IgD-negative memory B cell (primary cell): ENCODE results near the gene COL7A1. TPM values are rescaled to one million over a fixed set of nuclear protein-coding genes. Genes with fewer than 3 reads are reported as not detected.
"Not testable (repeated sequence)": the region's sequence is repeated elsewhere in the genome, so short reads cannot be mapped to it uniquely, and the experiment has no call there.

Experiments
- H3K27ac Mint-ChIP-seq, 3 donors: one replicate each; pipeline ENCODE4 v1.8.0; 2020 to 2022; ENCODE audit warnings: mild to moderate bottlenecking in 3 of 3, mixed read lengths in 3 of 3, moderate library complexity in 1 of 3
- H3K27me3 Mint-ChIP-seq: one replicate; pipeline ENCODE4 v1.8.0; 2021; ENCODE audit warnings: mixed read lengths
- H3K36me3 Mint-ChIP-seq: one replicate; pipeline ENCODE4 v1.8.0; 2020; ENCODE audit warnings: mild to moderate bottlenecking, mixed read lengths
- H3K4me1 Mint-ChIP-seq, 3 donors: one replicate each; pipeline ENCODE4 v1.8.0; 2020 to 2022; ENCODE audit warnings: mixed read lengths in 3 of 3, mild to moderate bottlenecking in 1 of 3
- H3K4me3 Mint-ChIP-seq, 4 donors: one replicate each; pipeline ENCODE4 v1.8.0; 2020 to 2022; ENCODE audit warnings: mild to moderate bottlenecking in 4 of 4, mixed read lengths in 4 of 4, moderate library complexity in 3 of 4
- H3K9me3 Mint-ChIP-seq, 3 donors: one replicate each; pipeline ENCODE4 v1.8.0; 2020 to 2021; ENCODE audit warnings: mixed read lengths in 3 of 3, mild to moderate bottlenecking in 1 of 3
- polyA plus RNA-seq: library from polyadenylated mRNA; unstranded; fragments of 300-500 nt; fragmentation: Illumina TruSeq; gene quantifications from one replicate; pipeline ENCODE4 v1.2.3, GENCODE V29; 2021

The COL7A1 gene
- polyA plus RNA-seq, 1 donor from 2014 or later: not detected

GRCh38 chr3:48532271-48532976, 62.7 kb downstream of the COL7A1 start:
- Mint-ChIP-seq H3K4me3 (no peak overlapping the region), H3K36me3 (peaks cover 2% of the 10 kb centered on the region), H3K9me3 (no peaks in the 10 kb centered on the region), H3K27ac (no peak overlapping the region), H3K27me3 (no peaks in the 10 kb centered on the region), H3K4me1 (no peaks in the 10 kb centered on the region)

GRCh38 chr3:48530701-48531100, 64.4 kb downstream of the COL7A1 start:
- not testable (repeated sequence) for H3K4me3 Mint-ChIP-seq, H3K27ac Mint-ChIP-seq, H3K9me3 Mint-ChIP-seq, H3K27me3 Mint-ChIP-seq, H3K36me3 Mint-ChIP-seq, H3K4me1 Mint-ChIP-seq

- H3K4me3 Mint-ChIP-seq: no peak overlapping the region
- H3K36me3 Mint-ChIP-seq: no peaks in the 10 kb centered on the region
- H3K4me1 Mint-ChIP-seq: no peaks in the 10 kb centered on the region
- no peaks in the 10 kb centered on the region for H3K9me3 Mint-ChIP-seq
- H3K27me3 Mint-ChIP-seq: no peaks in the 10 kb centered on the region
- H3K27ac Mint-ChIP-seq: no peak overlapping the region
Observed at GRCh38 chr3:48528754-48529153, 66.4 kb downstream of the COL7A1 start.

- Mint-ChIP-seq H3K4me1 (no peaks in the 10 kb centered on the region), H3K36me3 (no peaks in the 10 kb centered on the region), H3K4me3 (peak overlapping the region in 1 of 4 donors; percentile 55), H3K27me3 (no peaks in the 10 kb centered on the region), H3K9me3 (no peaks in the 10 kb centered on the region), H3K27ac (no peak overlapping the region)
Observed at GRCh38 chr3:48528048-48528447, 67.1 kb downstream of the COL7A1 start.

- H3K27ac Mint-ChIP-seq: no peak overlapping the region
- H3K9me3 Mint-ChIP-seq: no peaks in the 10 kb centered on the region
- H3K36me3 Mint-ChIP-seq: no peaks in the 10 kb centered on the region
- no peak overlapping the region for H3K4me3 Mint-ChIP-seq
- no peaks in the 10 kb centered on the region for H3K27me3 Mint-ChIP-seq
- H3K4me1 Mint-ChIP-seq: no peaks in the 10 kb centered on the region
Observed at GRCh38 chr3:48524970-48525369, 70.2 kb downstream of the COL7A1 start.

- H3K4me1 Mint-ChIP-seq: no peaks in the 10 kb centered on the region
- peaks cover 4% of the 10 kb centered on the region for H3K27me3 Mint-ChIP-seq
- H3K9me3 Mint-ChIP-seq: no peaks in the 10 kb centered on the region
- no peak overlapping the region for H3K4me3 Mint-ChIP-seq
- H3K36me3 Mint-ChIP-seq: no peaks in the 10 kb centered on the region
- no peak overlapping the region for H3K27ac Mint-ChIP-seq
Observed at GRCh38 chr3:48521635-48522034, 73.5 kb downstream of the COL7A1 start.

- H3K4me1 Mint-ChIP-seq: peaks cover 5 to 6% (median 5%) of the 10 kb centered on the region in 3 donors
- H3K27ac Mint-ChIP-seq: peak overlapping the region in 1 of 3 donors; percentile 16
- H3K27me3 Mint-ChIP-seq: peaks cover 6% of the 10 kb centered on the region
- H3K36me3 Mint-ChIP-seq: no peaks in the 10 kb centered on the region
- no peaks in the 10 kb centered on the region for H3K9me3 Mint-ChIP-seq
- H3K4me3 Mint-ChIP-seq: no peak overlapping the region
Observed at GRCh38 chr3:48519277-48519643, 75.9 kb downstream of the COL7A1 start.

- no peak overlapping the region for H3K4me3 Mint-ChIP-seq
- H3K4me1 Mint-ChIP-seq: peaks cover 5 to 7% (median 5%) of the 10 kb centered on the region in 3 donors
- H3K36me3 Mint-ChIP-seq: no peaks in the 10 kb centered on the region
- no peaks in the 10 kb centered on the region for H3K9me3 Mint-ChIP-seq
- H3K27ac Mint-ChIP-seq: peak overlapping the region in 1 of 3 donors; percentile 16
- peaks cover 6% of the 10 kb centered on the region for H3K27me3 Mint-ChIP-seq
Observed at GRCh38 chr3:48518638-48519276, 76.4 kb downstream of the COL7A1 start.

GRCh38 chr3:48518069-48518468, 77.1 kb downstream of the COL7A1 start:
- Mint-ChIP-seq H3K27ac (no peak overlapping the region), H3K36me3 (no peaks in the 10 kb centered on the region), H3K4me1 (peaks cover 5 to 7% (median 5%) of the 10 kb centered on the region in 3 donors), H3K27me3 (peaks cover 6% of the 10 kb centered on the region), H3K4me3 (no peak overlapping the region), H3K9me3 (no peaks in the 10 kb centered on the region)

- peaks cover 5 to 7% (median 5%) of the 10 kb centered on the region in 3 donors for H3K4me1 Mint-ChIP-seq
- peaks cover 10% of the 10 kb centered on the region for H3K27me3 Mint-ChIP-seq
- no peak overlapping the region for H3K27ac Mint-ChIP-seq
- no peak overlapping the region for H3K4me3 Mint-ChIP-seq
- H3K36me3 Mint-ChIP-seq: no peaks in the 10 kb centered on the region
- no peaks in the 10 kb centered on the region for H3K9me3 Mint-ChIP-seq
Observed at GRCh38 chr3:48516571-48516970, 78.6 kb downstream of the COL7A1 start.

GRCh38 chr3:48514431-48515227, 80.5 kb downstream of the COL7A1 start:
- no peak overlapping the region for H3K4me3 Mint-ChIP-seq

More at GRCh38 chr3:48514431-48515227, 80.5 kb downstream of the COL7A1 start:
- no peaks in the 10 kb centered on the region for H3K9me3 Mint-ChIP-seq
- H3K4me1 Mint-ChIP-seq: peaks cover 5 to 7% (median 6%) of the 10 kb centered on the region in 3 donors
- H3K27ac Mint-ChIP-seq: no peak overlapping the region
- peaks cover 3% of the 10 kb centered on the region for H3K36me3 Mint-ChIP-seq
- peaks cover 12% of the 10 kb centered on the region for H3K27me3 Mint-ChIP-seq

Other genes starting within 250 kb of the COL7A1 start
- not detected for gene FBXW12, start 223.1 kb downstream of the COL7A1 start, polyA plus RNA-seq
- not detected for gene PLXNB1, start 165.2 kb downstream of the COL7A1 start, polyA plus RNA-seq
- 13.4 TPM for gene CCDC51, start 155.2 kb downstream of the COL7A1 start, polyA plus RNA-seq
- 701 TPM for gene TMA7, start 155.1 kb downstream of the COL7A1 start, polyA plus RNA-seq
- gene ATRIP, start 148.6 kb downstream of the COL7A1 start, polyA plus RNA-seq: 13.9 TPM
- 307 TPM for gene SHISA5, start 91.2 kb downstream of the COL7A1 start, polyA plus RNA-seq
- 1.5 TPM for gene PFKFB4, start 38.5 kb downstream of the COL7A1 start, polyA plus RNA-seq
- not detected for gene UCN2, start 31.5 kb downstream of the COL7A1 start, polyA plus RNA-seq
- 147 TPM for gene UQCRC1, start 14.3 kb upstream of the COL7A1 start, polyA plus RNA-seq
- gene TMEM89, start 26.4 kb upstream of the COL7A1 start, polyA plus RNA-seq: not detected
- gene SLC26A6, start 40.1 kb upstream of the COL7A1 start, polyA plus RNA-seq: 1.4 TPM
- gene CELSR3, start 67.6 kb upstream of the COL7A1 start, polyA plus RNA-seq: 0.59 TPM
- gene NCKIPSD, start 90.6 kb upstream of the COL7A1 start, polyA plus RNA-seq: 17.2 TPM
- 43.4 TPM for gene IP6K2, start 121.9 kb upstream of the COL7A1 start, polyA plus RNA-seq